ENCODE results near the gene TMC2. TPM values are rescaled to one million over a fixed set of nuclear protein-coding genes. Genes with fewer than 3 reads are reported as not detected.

Gene TMC2
- total RNA-seq, 4 donors from 2014 or later, result 0.19 TPM; not detected in 3

GRCh38 chr20:2563116-2563515 lies 26.7 kb downstream of the TMC2 start:
- DNase-seq, result no peak
- Histone ChIP-seq H3K27ac (no peak overlapping the region), H3K9me3 (no peaks in the 10 kb centered on the region), H3K4me1 (peaks cover 8 to 11% (median 10%) of the 10 kb centered on the region in 3 donors), H3K4me3 (no peak overlapping the region), H3K27me3 (peaks cover 6 to 80% (median 7%) of the 10 kb centered on the region in 4 donors), H3K36me3 (no peaks in the 10 kb centered on the region)
- 53 to 61% methylated on average over 8 of the region's 8 CpGs for WGBS, 2 donors
- intact Hi-C loops (cut with DNase I), result no loop called here
- TF ChIP-seq POLR2A (IDR thresholded peaks at IDR 0.05) (no peak), CTCF (IDR thresholded peaks at IDR 0.05) (no peak)

- no peak for DNase-seq
- Histone ChIP-seq H3K36me3 (no peaks in the 10 kb centered on the region), H3K27ac (no peak overlapping the region), H3K4me3 (no peak overlapping the region), H3K9me3 (no peaks in the 10 kb centered on the region), H3K27me3 (peaks cover 0 to 80% (median 0%) of the 10 kb centered on the region in 4 donors), H3K4me1 (no peaks in the 10 kb centered on the region)
- intact Hi-C loops (cut with DNase I), result no loop called here
- 61 to 62% methylated on average over 4 of the region's 4 CpGs for WGBS, 2 donors
- no peak for TF ChIP-seq POLR2A (IDR thresholded peaks at IDR 0.05)
- no peak for TF ChIP-seq CTCF (IDR thresholded peaks at IDR 0.05)
These were observed 28.0 kb downstream of the TMC2 start for GRCh38 chr20:2564406-2564805.

- no peak for DNase-seq
- no peaks in the 10 kb centered on the region for H3K36me3 ChIP-seq
- no peaks in the 10 kb centered on the region for H3K9me3 ChIP-seq
- H3K4me1 ChIP-seq, result no peaks in the 10 kb centered on the region
- WGBS, 2 donors, result 9 to 13% methylated on average over 1 of the region's 1 CpG
- no peak overlapping the region for H3K4me3 ChIP-seq
- no peak overlapping the region for H3K27ac ChIP-seq
- peaks cover 0 to 53% (median 0%) of the 10 kb centered on the region in 4 donors for H3K27me3 ChIP-seq
- intact Hi-C loops (cut with DNase I), result no loop called here
- TF ChIP-seq CTCF (IDR thresholded peaks at IDR 0.05), result no peak
- TF ChIP-seq POLR2A (IDR thresholded peaks at IDR 0.05), result no peak
These were observed 39.3 kb downstream of the TMC2 start for GRCh38 chr20:2575682-2576081.

- no peak overlapping the region for H3K27ac ChIP-seq
- H3K4me3 ChIP-seq, result no peak overlapping the region
- H3K27me3 ChIP-seq, result peaks cover 0 to 55% (median 0%) of the 10 kb centered on the region in 4 donors
- WGBS, 2 donors, result 60 to 80% methylated on average over 5 of the region's 5 CpGs
- no peaks in the 10 kb centered on the region for H3K36me3 ChIP-seq
- DNase-seq, result no peak
- intact Hi-C loops (cut with DNase I), result no loop called here
- no peaks in the 10 kb centered on the region for H3K4me1 ChIP-seq
- TF ChIP-seq POLR2A (IDR thresholded peaks at IDR 0.05) (no peak), CTCF (IDR thresholded peaks at IDR 0.05) (no peak)
- no peaks in the 10 kb centered on the region for H3K9me3 ChIP-seq
These were observed 39.9 kb downstream of the TMC2 start for GRCh38 chr20:2576317-2576727.

GRCh38 chr20:2578475-2579192 lies 42.3 kb downstream of the TMC2 start:
- Histone ChIP-seq H3K36me3 (no peaks in the 10 kb centered on the region), H3K4me3 (no peak overlapping the region), H3K27me3 (peaks cover 0 to 58% (median 0%) of the 10 kb centered on the region in 4 donors), H3K4me1 (no peaks in the 10 kb centered on the region), H3K27ac (no peak overlapping the region), H3K9me3 (no peaks in the 10 kb centered on the region)
- no peak for TF ChIP-seq CTCF (IDR thresholded peaks at IDR 0.05)
- no peak for TF ChIP-seq POLR2A (IDR thresholded peaks at IDR 0.05)
- intact Hi-C loops (cut with DNase I), result no loop called here
- WGBS, 2 donors, result 29 to 37% methylated on average over 8 to 10 of the region's 10 CpGs
- DNase-seq, result no peak
